ENCODE measurements around the gene CALML6.

DNA sequence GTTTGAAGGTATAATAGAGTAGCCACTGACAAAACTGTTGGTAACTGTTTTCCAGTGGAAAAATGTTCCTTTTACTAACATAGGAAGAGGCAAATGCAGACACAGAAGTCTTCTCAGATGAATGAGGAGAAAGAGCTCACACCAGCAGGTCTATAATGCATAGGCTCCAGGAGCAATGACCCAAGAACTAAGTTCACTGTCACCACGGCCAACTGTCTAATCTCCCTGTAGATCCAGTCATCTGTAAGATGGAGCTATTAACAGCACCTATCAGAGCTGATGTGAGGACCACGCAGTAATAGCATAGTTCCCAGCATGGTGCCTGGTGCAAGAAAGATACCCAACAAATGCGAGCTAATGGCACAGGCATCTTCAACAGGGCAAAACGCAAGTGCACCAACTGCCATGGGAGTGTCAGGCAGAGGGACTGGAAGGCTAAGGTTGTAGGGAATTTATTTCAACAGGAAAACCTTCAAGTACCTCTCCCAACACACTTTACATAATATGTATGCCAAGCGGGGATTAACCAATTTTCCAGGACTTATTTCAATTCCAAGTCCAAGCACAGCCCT is 37.1 kb upstream of the CALML6 start:
- TF ChIP-seq, protein P1, sequence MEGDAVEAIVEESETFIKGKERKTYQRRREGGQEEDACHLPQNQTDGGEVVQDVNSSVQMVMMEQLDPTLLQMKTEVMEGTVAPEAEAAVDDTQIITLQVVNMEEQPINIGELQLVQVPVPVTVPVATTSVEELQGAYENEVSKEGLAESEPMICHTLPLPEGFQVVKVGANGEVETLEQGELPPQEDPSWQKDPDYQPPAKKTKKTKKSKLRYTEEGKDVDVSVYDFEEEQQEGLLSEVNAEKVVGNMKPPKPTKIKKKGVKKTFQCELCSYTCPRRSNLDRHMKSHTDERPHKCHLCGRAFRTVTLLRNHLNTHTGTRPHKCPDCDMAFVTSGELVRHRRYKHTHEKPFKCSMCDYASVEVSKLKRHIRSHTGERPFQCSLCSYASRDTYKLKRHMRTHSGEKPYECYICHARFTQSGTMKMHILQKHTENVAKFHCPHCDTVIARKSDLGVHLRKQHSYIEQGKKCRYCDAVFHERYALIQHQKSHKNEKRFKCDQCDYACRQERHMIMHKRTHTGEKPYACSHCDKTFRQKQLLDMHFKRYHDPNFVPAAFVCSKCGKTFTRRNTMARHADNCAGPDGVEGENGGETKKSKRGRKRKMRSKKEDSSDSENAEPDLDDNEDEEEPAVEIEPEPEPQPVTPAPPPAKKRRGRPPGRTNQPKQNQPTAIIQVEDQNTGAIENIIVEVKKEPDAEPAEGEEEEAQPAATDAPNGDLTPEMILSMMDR (IDR thresholded peaks at IDR 0.05) = no peak
- TF ChIP-seq POLR2AphosphoS5 (IDR thresholded peaks at IDR 0.05) (no peak), POLR2A (IDR thresholded peaks at IDR 0.05) (no peak)

All from breast epithelium (tissue), 3 donors.